ENCODE measurements around the gene DOHH.
"Not testable (repeated sequence)": the region's sequence is repeated elsewhere in the genome, so short reads cannot be mapped to it uniquely, and the experiment has no call there.

Gene DOHH

GRCh38 chr19:3458229-3459088 is 42.0 kb downstream of the DOHH start:
- peaks cover 7% of the 10 kb centered on the region for H3K4me1 Mint-ChIP-seq
- H3K4me3 Mint-ChIP-seq, result no peak overlapping the region
- no peaks in the 10 kb centered on the region for H3K9me3 Mint-ChIP-seq
- H3K27ac Mint-ChIP-seq, result no peak overlapping the region
- no peak for ATAC-seq
- no peaks in the 10 kb centered on the region for H3K27me3 Mint-ChIP-seq
- H3K36me3 Mint-ChIP-seq, result peaks cover 21% of the 10 kb centered on the region

- Mint-ChIP-seq H3K36me3 (peaks cover 25% of the 10 kb centered on the region), H3K4me3 (no peak overlapping the region), H3K27ac (no peak overlapping the region), H3K4me1 (peaks cover 7% of the 10 kb centered on the region), H3K27me3 (no peaks in the 10 kb centered on the region), H3K9me3 (no peaks in the 10 kb centered on the region)
- ATAC-seq, result peak; percentile 61
Measured at GRCh38 chr19:3457528-3458228, 42.8 kb downstream of the DOHH start.

- Mint-ChIP-seq H3K4me1 (peaks cover 7% of the 10 kb centered on the region), H3K9me3 (no peaks in the 10 kb centered on the region), H3K27ac (no peak overlapping the region), H3K36me3 (peaks cover 28% of the 10 kb centered on the region), H3K27me3 (no peaks in the 10 kb centered on the region), H3K4me3 (no peak overlapping the region)
- ATAC-seq, result peak; percentile 13
Measured at GRCh38 chr19:3456925-3457527, 43.4 kb downstream of the DOHH start.

- no peak for ATAC-seq
- no peak overlapping the region for H3K4me3 Mint-ChIP-seq
- H3K27ac Mint-ChIP-seq, result no peak overlapping the region
- peaks cover 11% of the 10 kb centered on the region for H3K4me1 Mint-ChIP-seq
- H3K9me3 Mint-ChIP-seq, result no peaks in the 10 kb centered on the region
- H3K36me3 Mint-ChIP-seq, result peaks cover 31% of the 10 kb centered on the region
- H3K27me3 Mint-ChIP-seq, result no peaks in the 10 kb centered on the region
Measured at GRCh38 chr19:3455960-3456601, 44.4 kb downstream of the DOHH start.

DNA sequence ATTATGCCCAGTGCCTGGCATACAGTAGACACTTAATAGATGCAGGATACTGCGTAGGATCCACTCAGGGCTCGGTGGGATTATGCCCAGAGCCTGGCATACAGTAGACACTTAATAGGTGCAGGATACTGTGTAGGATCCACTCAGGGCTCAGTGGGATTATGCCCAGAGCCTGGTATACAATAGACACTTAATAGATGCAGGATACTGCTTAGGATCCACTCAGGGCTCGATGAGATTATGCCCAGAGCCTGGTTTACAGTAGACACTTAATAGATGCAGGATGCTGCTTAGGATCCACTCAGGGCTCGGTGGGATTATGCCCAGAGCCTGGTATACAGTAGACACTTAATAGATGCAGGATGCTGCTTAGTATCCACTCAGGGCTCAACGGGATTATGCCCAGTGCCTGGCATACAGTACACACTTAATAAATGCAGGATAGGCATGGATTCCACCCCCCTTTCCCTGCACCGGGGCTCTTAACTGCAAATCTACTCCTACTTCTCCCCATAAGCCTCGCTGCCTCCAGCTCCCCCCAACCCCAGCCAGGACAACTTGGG is 45.0 kb downstream of the DOHH start:
- peaks cover 37% of the 10 kb centered on the region for H3K36me3 Mint-ChIP-seq
- peaks cover 14% of the 10 kb centered on the region for H3K4me1 Mint-ChIP-seq
- H3K9me3 Mint-ChIP-seq, result no peaks in the 10 kb centered on the region
- H3K4me3 Mint-ChIP-seq, result no peak overlapping the region
- H3K27ac Mint-ChIP-seq, result no peak overlapping the region
- no peaks in the 10 kb centered on the region for H3K27me3 Mint-ChIP-seq
- ATAC-seq, result no peak

GRCh38 chr19:3454656-3455392 is 45.6 kb downstream of the DOHH start:
- H3K36me3 Mint-ChIP-seq, result peaks cover 39% of the 10 kb centered on the region
- peaks cover 14% of the 10 kb centered on the region for H3K4me1 Mint-ChIP-seq

GRCh38 chr19:3453840-3454239 is 46.6 kb downstream of the DOHH start:
- H3K27me3 Mint-ChIP-seq, result no peaks in the 10 kb centered on the region
- H3K4me1 Mint-ChIP-seq, result peaks cover 14% of the 10 kb centered on the region
- H3K9me3 Mint-ChIP-seq, result no peaks in the 10 kb centered on the region
- no peak overlapping the region for H3K4me3 Mint-ChIP-seq
- H3K36me3 Mint-ChIP-seq, result peaks cover 39% of the 10 kb centered on the region
- H3K27ac Mint-ChIP-seq, result no peak overlapping the region
- ATAC-seq, result peak; percentile 3

More at GRCh38 chr19:3454656-3455392, 45.6 kb downstream of the DOHH start:
- no peak for ATAC-seq
- no peak overlapping the region for H3K4me3 Mint-ChIP-seq
- no peak overlapping the region for H3K27ac Mint-ChIP-seq
- no peaks in the 10 kb centered on the region for H3K27me3 Mint-ChIP-seq
- no peaks in the 10 kb centered on the region for H3K9me3 Mint-ChIP-seq

GRCh38 chr19:3452942-3453214 is 47.6 kb downstream of the DOHH start:
- Mint-ChIP-seq H3K4me1 (peaks cover 14% of the 10 kb centered on the region), H3K36me3 (peaks cover 39% of the 10 kb centered on the region)
- not testable (repeated sequence) for ATAC-seq, H3K27me3 Mint-ChIP-seq, H3K4me3 Mint-ChIP-seq, H3K9me3 Mint-ChIP-seq, H3K27ac Mint-ChIP-seq

DNA sequence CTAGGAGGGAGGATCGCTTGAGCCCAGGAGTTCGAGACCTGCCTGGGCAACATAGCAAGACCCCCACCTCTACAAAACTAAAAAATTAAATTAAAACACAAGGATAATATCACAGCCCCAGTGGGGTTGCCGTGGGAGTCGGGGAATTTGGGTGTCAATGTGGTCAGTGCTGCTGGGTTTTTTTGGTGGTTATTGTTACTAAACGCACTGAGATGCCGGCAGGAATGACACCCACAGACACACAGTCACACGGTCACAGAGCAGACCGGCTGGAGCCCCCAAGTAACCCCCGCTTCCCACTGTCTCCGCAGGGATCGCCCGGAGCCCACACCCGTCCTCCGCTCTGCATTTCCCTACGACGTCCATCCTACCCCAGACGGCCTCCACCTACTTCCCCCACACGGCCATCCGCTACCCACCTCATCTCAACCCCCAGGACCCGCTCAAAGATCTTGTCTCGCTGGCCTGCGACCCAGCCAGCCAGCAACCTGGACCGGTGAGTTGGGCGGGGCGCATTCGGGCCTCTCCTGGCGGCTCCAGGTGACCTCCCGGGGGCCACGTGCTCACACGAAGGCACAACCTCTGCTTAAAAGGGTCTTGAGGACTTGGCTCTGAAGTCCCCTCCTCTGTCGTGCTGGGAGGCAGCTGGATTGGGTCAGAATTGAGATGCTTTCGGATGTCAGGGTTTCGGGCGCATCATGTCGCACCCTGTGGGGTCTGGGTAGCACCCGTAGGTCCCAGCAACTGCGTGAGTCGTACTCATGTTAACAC is 48.1 kb downstream of the DOHH start:
- no peaks in the 10 kb centered on the region for H3K9me3 Mint-ChIP-seq
- H3K27ac Mint-ChIP-seq, result no peak overlapping the region
- H3K4me3 Mint-ChIP-seq, result no peak overlapping the region

GRCh38 chr19:3451451-3451866 is 49.0 kb downstream of the DOHH start:
- Mint-ChIP-seq H3K9me3 (no peaks in the 10 kb centered on the region), H3K4me1 (peaks cover 7% of the 10 kb centered on the region), H3K36me3 (peaks cover 39% of the 10 kb centered on the region), H3K4me3 (no peak overlapping the region), H3K27ac (peak overlapping the region; percentile 61), H3K27me3 (no peaks in the 10 kb centered on the region)
- no peak for ATAC-seq

More for the DNA sequence above, 48.1 kb downstream of the DOHH start:
- no peak for ATAC-seq
- H3K27me3 Mint-ChIP-seq, result no peaks in the 10 kb centered on the region
- H3K4me1 Mint-ChIP-seq, result peaks cover 13% of the 10 kb centered on the region
- peaks cover 39% of the 10 kb centered on the region for H3K36me3 Mint-ChIP-seq

- Mint-ChIP-seq H3K9me3 (no peaks in the 10 kb centered on the region), H3K27ac (peak overlapping the region; percentile 61), H3K4me3 (no peak overlapping the region), H3K36me3 (peaks cover 37% of the 10 kb centered on the region), H3K4me1 (peaks cover 7% of the 10 kb centered on the region), H3K27me3 (no peaks in the 10 kb centered on the region)
- ATAC-seq, result peak; percentile 73
Measured at GRCh38 chr19:3450796-3451411, 49.6 kb downstream of the DOHH start.

DNA sequence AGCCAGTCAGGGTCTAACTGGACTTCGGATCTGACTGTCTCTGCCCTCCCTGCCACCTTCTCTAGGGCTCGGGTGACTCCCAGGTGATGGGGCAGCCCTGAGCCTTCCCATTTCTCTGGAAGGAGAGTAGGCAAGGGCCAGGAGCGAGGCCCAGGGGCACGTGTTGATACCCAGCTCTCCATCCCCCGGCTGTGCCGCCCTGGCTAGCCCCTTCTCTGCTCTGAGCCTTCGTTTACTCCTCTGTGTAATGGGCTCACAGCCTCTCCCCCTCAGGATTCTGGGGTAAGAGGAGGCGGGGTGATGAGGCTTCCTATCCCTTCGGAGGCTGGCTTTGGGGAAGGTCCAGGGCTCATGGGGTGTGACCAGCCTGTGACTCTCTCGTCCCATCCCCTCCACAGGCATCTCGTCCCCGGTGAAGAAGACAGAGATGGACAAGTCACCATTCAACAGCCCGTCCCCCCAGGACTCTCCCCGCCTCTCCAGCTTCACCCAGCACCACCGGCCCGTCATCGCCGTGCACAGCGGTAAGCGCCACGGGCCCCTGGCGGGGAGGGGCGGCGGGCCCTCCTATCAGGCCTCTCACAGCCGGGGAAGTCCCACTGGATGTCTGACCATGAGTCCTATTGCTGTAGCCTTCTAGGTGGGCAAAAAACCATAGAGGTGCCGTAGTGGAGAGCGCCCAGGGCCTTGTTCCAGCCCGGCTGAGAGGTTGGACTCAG is 51.7 kb downstream of the DOHH start:
- Mint-ChIP-seq H3K9me3 (no peaks in the 10 kb centered on the region), H3K4me1 (peaks cover 12% of the 10 kb centered on the region), H3K4me3 (no peak overlapping the region), H3K27me3 (no peaks in the 10 kb centered on the region), H3K27ac (no peak overlapping the region), H3K36me3 (peaks cover 30% of the 10 kb centered on the region)
- no peak for ATAC-seq

DNA sequence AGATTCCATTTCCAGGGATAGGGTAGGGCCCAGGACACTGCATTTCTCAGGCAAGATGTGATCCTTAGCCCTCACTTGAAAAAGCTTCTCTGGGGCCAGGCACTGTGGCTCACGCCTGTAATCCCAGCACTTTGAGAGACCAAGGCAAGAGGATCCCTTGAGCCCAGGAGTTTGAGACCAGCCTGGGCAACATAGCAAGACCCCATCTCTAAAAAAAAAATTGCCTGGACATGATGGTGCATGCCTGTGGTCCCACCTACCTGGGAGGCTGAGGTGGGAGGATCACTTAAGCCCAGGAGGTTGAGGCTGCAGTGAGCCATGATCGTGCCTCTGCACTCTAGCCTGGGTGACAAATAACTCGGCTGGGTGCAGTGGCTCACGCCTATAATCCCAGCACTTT is 53.8 kb downstream of the DOHH start:
- H3K36me3 Mint-ChIP-seq, result peaks cover 17% of the 10 kb centered on the region
- peaks cover 13% of the 10 kb centered on the region for H3K4me1 Mint-ChIP-seq
- H3K27ac Mint-ChIP-seq, ATAC-seq, H3K4me3 Mint-ChIP-seq, H3K27me3 Mint-ChIP-seq, H3K9me3 Mint-ChIP-seq: not testable (repeated sequence)
